Measurements from ENCODE around the gene KCNK1.
A peak's percentile ranks its signal among the peaks of the same experiment; 100 is the strongest.
"Not testable (repeated sequence)": the region's sequence is repeated elsewhere in the genome, so short reads cannot be mapped to it uniquely, and the experiment has no call there.

The KCNK1 gene

GRCh38 chr1:233607252-233608119, 6.4 kb upstream of the KCNK1 start:
- no peak for DNase-seq (ENCODE audit: low spot score)
- no peak for FAIRE-seq

GRCh38 chr1:233608988-233609387, 4.9 kb upstream of the KCNK1 start:
- DNase-seq (ENCODE audit: low spot score), result no peak
- no peak for FAIRE-seq

- FAIRE-seq, result no peak
Observed at GRCh38 chr1:233609926-233610325, 4.0 kb upstream of the KCNK1 start.

GRCh38 chr1:233610628-233611027, 3.3 kb upstream of the KCNK1 start:
- FAIRE-seq, result no peak
- no peak for DNase-seq (ENCODE audit: low spot score)

More at GRCh38 chr1:233609926-233610325, 4.0 kb upstream of the KCNK1 start:
- no peak for DNase-seq (ENCODE audit: low spot score)

- FAIRE-seq; DNase-seq (ENCODE audit: low spot score): not testable (repeated sequence)
Observed at GRCh38 chr1:233611363-233611762, 2.5 kb upstream of the KCNK1 start.

- FAIRE-seq (no peak), DNase-seq (ENCODE audit: low spot score) (peak; percentile 29)
Observed at GRCh38 chr1:233614173-233614742, 352 bp downstream of the KCNK1 start.

- DNase-seq (ENCODE audit: low spot score) (no peak), FAIRE-seq (no peak)
Observed at GRCh38 chr1:233614743-233615521, 1.0 kb downstream of the KCNK1 start.

GRCh38 chr1:233615571-233615970, 1.7 kb downstream of the KCNK1 start:
- FAIRE-seq, result no peak

GRCh38 chr1:233617025-233617424, 3.1 kb downstream of the KCNK1 start:
- FAIRE-seq, result no peak
- DNase-seq (ENCODE audit: low spot score), result no peak

More at GRCh38 chr1:233615571-233615970, 1.7 kb downstream of the KCNK1 start:
- DNase-seq (ENCODE audit: low spot score), result no peak

- not testable (repeated sequence) for DNase-seq (ENCODE audit: low spot score); FAIRE-seq
Observed at GRCh38 chr1:233619414-233619813, 5.5 kb downstream of the KCNK1 start.

- FAIRE-seq (no peak), DNase-seq (ENCODE audit: low spot score) (no peak)
Observed at GRCh38 chr1:233620065-233620464, 6.2 kb downstream of the KCNK1 start.

- FAIRE-seq, result no peak
- DNase-seq (ENCODE audit: low spot score), result no peak
Observed at GRCh38 chr1:233621923-233622322, 8.0 kb downstream of the KCNK1 start.

- no peak for FAIRE-seq
Observed at GRCh38 chr1:233624289-233624688, 10.4 kb downstream of the KCNK1 start.

GRCh38 chr1:233625087-233625486, 11.2 kb downstream of the KCNK1 start:
- DNase-seq (ENCODE audit: low spot score) (no peak), FAIRE-seq (no peak)

More at GRCh38 chr1:233624289-233624688, 10.4 kb downstream of the KCNK1 start:
- no peak for DNase-seq (ENCODE audit: low spot score)

GRCh38 chr1:233625510-233625981, 11.6 kb downstream of the KCNK1 start:
- DNase-seq (ENCODE audit: low spot score) (no peak), FAIRE-seq (no peak)

GRCh38 chr1:233627376-233627775, 13.5 kb downstream of the KCNK1 start:
- DNase-seq (ENCODE audit: low spot score) (no peak), FAIRE-seq (no peak)

GRCh38 chr1:233627823-233628222, 13.9 kb downstream of the KCNK1 start:
- DNase-seq (ENCODE audit: low spot score) (no peak), FAIRE-seq (no peak)

- FAIRE-seq (no peak), DNase-seq (ENCODE audit: low spot score) (no peak)
Observed at GRCh38 chr1:233629305-233629935, 15.5 kb downstream of the KCNK1 start.

GRCh38 chr1:233631810-233632405, 18.0 kb downstream of the KCNK1 start:
- FAIRE-seq (peak; percentile 83), DNase-seq (ENCODE audit: low spot score) (peak; percentile 20)

- DNase-seq (ENCODE audit: low spot score) (no peak), FAIRE-seq (no peak)
Observed at GRCh38 chr1:233632436-233632835, 18.5 kb downstream of the KCNK1 start.

Data from RCC 7860 (cell line).